HUES6 (cell line): ENCODE data around the gene ROPN1B.
"Not testable (repeated sequence)": the region's sequence is repeated elsewhere in the genome, so short reads cannot be mapped to it uniquely, and the experiment has no call there.

Experiments used
- H3K27ac ChIP-seq: 2 replicates; pipeline ENCODE4 v1.7.0; 2013; ENCODE audit warnings: low read depth, mild to moderate bottlenecking, low read length, inconsistent platforms
- H3K27me3 ChIP-seq: 2 replicates; pipeline ENCODE4 v1.6.1; 2013; ENCODE audit warnings: low read length; ENCODE audit not compliant: control insufficient read depth, insufficient read depth
- H3K36me3 ChIP-seq: 2 replicates; pipeline ENCODE4 v1.6.1; 2013; ENCODE audit warnings: low read length; ENCODE audit not compliant: control insufficient read depth, insufficient read depth
- H3K4me1 ChIP-seq: 2 replicates; pipeline ENCODE4 v1.6.1; 2013; ENCODE audit warnings: low read length; ENCODE audit not compliant: control insufficient read depth, insufficient read depth
- H3K4me3 ChIP-seq: 2 replicates; pipeline ENCODE4 v1.5.1; 2013; ENCODE audit warnings: low read depth, low read length
- H3K9ac ChIP-seq: one replicate; pipeline ENCODE4 v1.6.1; 2013; ENCODE audit warnings: mild to moderate bottlenecking, low read length
- H3K9me3 ChIP-seq: 2 replicates; pipeline ENCODE4 v1.6.1; 2013; ENCODE audit warnings: low read depth, low read length; ENCODE audit not compliant: control insufficient read depth, insufficient read depth

Gene ROPN1B

GRCh38 chr3:125968701-125969592 lies at the start of gene ROPN1B:
Gene ROPN1B (plus strand): TSS chr3:125969178. CDS start chr3:125972055, 2,877 bp downstream.
- not testable (repeated sequence) for H3K9ac ChIP-seq, H3K4me3 ChIP-seq, H3K9me3 ChIP-seq, H3K27ac ChIP-seq, H3K4me1 ChIP-seq, H3K36me3 ChIP-seq
- H3K27me3 ChIP-seq, result peaks cover 72% of the 10 kb centered on the region

DNA sequence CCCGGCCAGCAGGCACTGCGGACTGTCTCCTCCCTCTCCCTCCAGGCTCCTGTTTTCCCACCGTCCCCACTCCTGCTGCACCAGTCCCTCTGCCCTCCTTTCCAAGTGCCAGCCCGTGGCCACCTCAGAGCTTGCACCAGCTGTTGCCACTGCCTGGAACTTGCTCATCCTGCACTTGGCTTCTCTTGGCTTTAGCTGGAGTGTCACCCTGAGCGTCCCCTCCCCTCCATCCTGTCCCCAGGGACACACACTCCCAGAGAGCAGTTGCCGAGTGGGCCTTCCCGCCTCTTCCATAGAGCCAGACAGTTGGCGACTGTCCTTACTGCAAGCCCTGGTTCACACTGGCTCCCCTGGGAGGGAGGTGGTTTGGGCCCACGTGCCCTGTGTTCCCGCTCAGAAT lies 48.8 kb upstream of the ROPN1B start:
- H3K27me3 ChIP-seq, H3K36me3 ChIP-seq, H3K9me3 ChIP-seq, H3K4me3 ChIP-seq, H3K9ac ChIP-seq, H3K27ac ChIP-seq, H3K4me1 ChIP-seq: not testable (repeated sequence)

GRCh38 chr3:125920751-125921279 lies 48.2 kb upstream of the ROPN1B start:
- H3K9ac ChIP-seq, H3K27ac ChIP-seq, H3K9me3 ChIP-seq, H3K27me3 ChIP-seq, H3K4me3 ChIP-seq, H3K36me3 ChIP-seq, H3K4me1 ChIP-seq: not testable (repeated sequence)

GRCh38 chr3:125921712-125922111 lies 47.3 kb upstream of the ROPN1B start:
- not testable (repeated sequence) for H3K27me3 ChIP-seq, H3K4me3 ChIP-seq, H3K9ac ChIP-seq, H3K4me1 ChIP-seq, H3K9me3 ChIP-seq, H3K36me3 ChIP-seq, H3K27ac ChIP-seq

DNA sequence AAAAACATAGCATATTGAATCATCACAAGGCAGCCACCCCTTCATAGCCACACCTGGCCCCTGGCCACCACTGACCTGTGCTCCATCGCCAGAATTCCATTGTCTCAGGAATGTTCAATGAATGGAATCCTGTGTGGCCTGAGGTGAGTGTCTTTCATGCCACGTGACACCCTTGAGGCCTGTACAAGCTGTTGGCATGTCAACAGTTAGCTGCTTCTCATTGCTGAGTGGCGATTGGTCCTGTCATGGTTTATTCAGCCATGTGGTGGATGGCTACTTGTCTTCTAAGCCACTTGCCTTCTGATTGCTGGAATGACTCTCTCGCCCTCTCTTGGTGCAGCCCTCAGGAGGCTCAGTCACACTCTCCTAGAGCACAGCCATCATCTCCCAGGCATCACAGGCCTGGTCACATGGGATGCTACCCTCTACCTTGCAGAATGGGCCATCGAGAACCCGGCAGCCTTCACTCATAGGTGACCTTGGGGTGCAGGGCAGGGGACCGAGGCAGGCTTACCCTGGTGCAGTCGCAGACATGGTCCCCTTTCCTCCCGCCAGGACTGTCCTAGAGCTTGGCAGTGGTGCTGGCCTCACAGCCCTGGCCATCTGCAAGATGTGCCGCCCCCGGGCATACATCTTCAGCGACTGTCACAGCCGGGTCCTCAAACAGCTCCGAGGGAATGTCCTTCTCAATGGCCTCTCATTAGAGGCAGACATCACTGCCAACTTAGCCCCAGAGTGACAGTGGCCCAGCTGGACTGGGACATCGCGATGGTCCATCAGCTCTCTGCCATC lies 45.5 kb upstream of the ROPN1B start:
- not testable (repeated sequence) for H3K27me3 ChIP-seq, H3K36me3 ChIP-seq, H3K27ac ChIP-seq, H3K4me3 ChIP-seq, H3K9me3 ChIP-seq, H3K9ac ChIP-seq, H3K4me1 ChIP-seq

DNA sequence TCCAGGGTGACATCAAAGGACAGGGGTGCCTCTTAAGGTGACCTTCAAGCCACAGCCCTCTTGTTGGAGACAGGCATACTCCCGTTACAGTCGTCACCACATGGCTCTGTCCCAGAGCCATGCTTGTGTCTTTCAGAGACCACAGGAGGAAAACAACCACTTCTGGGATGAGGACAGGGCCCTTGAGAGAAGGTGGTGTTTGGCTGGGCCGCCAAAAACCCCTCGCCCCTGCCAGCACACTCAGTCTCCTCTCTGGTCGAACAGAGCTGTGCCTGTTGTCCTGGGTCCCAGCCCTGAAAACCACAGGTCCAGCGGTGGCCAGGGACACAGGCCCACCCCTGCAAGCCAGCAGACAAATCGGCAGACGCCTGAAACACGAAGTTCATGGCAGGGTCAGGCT lies 44.7 kb upstream of the ROPN1B start:
- H3K36me3 ChIP-seq, H3K27me3 ChIP-seq, H3K4me3 ChIP-seq, H3K9ac ChIP-seq, H3K4me1 ChIP-seq, H3K9me3 ChIP-seq, H3K27ac ChIP-seq: not testable (repeated sequence)

DNA sequence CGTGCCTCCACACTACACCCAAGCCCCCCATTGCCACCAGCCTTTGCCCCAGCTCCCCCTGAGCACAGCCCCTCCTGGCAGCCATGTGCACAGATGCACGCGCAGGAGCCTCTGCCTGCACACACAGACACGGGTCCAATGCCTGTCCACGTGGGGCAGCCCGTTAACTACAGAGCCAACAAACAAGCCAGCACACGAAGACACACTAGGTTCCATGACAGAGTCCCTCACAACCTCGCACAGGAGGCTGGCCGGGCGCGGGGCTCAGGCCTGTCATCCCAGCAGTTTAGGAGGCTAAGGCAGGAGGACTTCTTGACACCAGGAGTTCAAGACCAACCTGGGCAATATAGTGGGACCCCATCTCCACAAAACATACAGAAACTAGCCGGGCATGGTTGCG lies 43.3 kb upstream of the ROPN1B start:
- not testable (repeated sequence) for H3K9me3 ChIP-seq, H3K4me1 ChIP-seq, H3K36me3 ChIP-seq, H3K9ac ChIP-seq, H3K4me3 ChIP-seq, H3K27me3 ChIP-seq, H3K27ac ChIP-seq

DNA sequence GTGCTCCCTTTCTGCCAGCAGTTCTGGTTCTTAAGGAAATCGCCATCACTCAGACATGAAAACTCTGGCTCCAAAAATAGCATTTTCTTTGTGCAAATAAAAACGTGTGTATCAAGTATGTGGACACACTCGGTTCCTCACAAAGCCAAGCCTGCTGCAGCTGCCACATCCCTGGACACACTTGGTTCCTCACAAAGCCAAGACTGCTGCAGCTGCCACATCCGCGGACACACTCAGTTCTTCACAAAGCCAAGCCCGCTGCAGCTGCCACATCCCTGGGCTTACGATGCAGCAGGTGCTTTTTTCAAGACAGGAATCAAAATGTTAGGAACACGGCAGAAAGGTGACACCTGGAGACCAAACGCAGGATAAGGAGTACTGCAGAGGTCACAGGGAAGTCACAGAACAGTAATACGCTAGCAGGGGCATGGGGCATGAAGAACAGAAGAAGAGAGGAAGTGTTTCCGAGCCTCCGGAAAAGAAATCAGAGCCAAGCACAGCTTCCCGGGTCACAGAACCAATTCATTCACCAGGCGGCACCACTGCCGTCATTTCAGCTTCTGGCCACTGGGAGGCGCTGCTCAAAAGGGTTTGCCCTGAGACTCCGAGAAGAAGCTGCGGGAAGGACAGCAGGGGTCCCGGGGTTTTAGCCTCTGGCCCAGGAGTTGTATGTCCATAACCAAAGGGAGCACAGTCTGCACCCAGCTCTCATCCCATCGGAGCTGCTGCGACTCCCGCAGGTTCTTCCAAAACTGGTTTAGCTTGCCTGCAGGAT lies 40.0 kb upstream of the ROPN1B start:
- H3K36me3 ChIP-seq, H3K27me3 ChIP-seq, H3K4me1 ChIP-seq, H3K27ac ChIP-seq, H3K9me3 ChIP-seq, H3K4me3 ChIP-seq, H3K9ac ChIP-seq: not testable (repeated sequence)

GRCh38 chr3:125929765-125930164 lies 39.2 kb upstream of the ROPN1B start:
- H3K27me3 ChIP-seq, H3K27ac ChIP-seq, H3K36me3 ChIP-seq, H3K4me3 ChIP-seq, H3K4me1 ChIP-seq, H3K9me3 ChIP-seq, H3K9ac ChIP-seq: not testable (repeated sequence)

GRCh38 chr3:125931355-125931880 lies 37.6 kb upstream of the ROPN1B start:
- not testable (repeated sequence) for H3K4me1 ChIP-seq, H3K27me3 ChIP-seq, H3K36me3 ChIP-seq, H3K9ac ChIP-seq, H3K9me3 ChIP-seq, H3K4me3 ChIP-seq, H3K27ac ChIP-seq
